Cardiac fibroblast (primary cell): ENCODE data around the gene MGAT5B.

Experiments used
- DNase-seq, 2 donors: peaks; one replicate each; pipeline versions ENCODE4 v3.0.0 to v3.0.0-alpha.2; 2010; ENCODE audit warnings: low read depth in 2 of 2
- H3K4me3 ChIP-seq, 2 donors: replicated peaks in 1 of 2; 1 replicate in 1 of 2; 2 replicates in 1 of 2; pipeline ENCODE4 v1.5.1; 2011; ENCODE audit warnings: low read depth in 2 of 2, low read length in 2 of 2, mild to moderate bottlenecking in 2 of 2, moderate library complexity in 1 of 2
- TF ChIP-seq, protein P1 (sequence below): IDR thresholded peaks from one replicate; pipeline ENCODE4 v1.5.1; 2011; ENCODE audit warnings: low read depth, mild to moderate bottlenecking, low read length, inconsistent platforms

The MGAT5B gene

GRCh38 chr17:76881408-76881807 is 13.2 kb downstream of the MGAT5B start:
- TF ChIP-seq, protein P1, sequence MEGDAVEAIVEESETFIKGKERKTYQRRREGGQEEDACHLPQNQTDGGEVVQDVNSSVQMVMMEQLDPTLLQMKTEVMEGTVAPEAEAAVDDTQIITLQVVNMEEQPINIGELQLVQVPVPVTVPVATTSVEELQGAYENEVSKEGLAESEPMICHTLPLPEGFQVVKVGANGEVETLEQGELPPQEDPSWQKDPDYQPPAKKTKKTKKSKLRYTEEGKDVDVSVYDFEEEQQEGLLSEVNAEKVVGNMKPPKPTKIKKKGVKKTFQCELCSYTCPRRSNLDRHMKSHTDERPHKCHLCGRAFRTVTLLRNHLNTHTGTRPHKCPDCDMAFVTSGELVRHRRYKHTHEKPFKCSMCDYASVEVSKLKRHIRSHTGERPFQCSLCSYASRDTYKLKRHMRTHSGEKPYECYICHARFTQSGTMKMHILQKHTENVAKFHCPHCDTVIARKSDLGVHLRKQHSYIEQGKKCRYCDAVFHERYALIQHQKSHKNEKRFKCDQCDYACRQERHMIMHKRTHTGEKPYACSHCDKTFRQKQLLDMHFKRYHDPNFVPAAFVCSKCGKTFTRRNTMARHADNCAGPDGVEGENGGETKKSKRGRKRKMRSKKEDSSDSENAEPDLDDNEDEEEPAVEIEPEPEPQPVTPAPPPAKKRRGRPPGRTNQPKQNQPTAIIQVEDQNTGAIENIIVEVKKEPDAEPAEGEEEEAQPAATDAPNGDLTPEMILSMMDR, result no peak
- no peak for DNase-seq
- no peak overlapping the region for H3K4me3 ChIP-seq

DNA sequence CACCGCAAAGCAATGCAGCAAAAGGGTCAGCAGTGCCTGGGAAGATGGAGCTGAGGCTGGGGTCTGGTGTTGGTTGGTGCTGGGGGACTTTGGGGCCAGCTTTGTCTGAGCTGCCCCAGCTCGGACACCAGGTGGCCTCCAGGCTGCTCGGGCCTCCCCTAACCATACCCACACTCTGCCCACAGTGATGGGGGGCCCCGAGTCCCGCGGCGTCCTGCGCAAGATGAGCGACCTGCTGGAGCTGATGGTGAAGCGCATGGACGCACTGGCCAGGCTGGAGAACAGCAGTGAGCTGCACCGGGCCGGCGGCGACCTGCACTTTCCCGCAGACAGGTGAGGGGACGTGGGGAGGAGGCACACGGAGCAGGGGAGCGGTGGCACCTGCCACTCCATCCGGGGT is 13.8 kb downstream of the MGAT5B start:
- no peak overlapping the region for H3K4me3 ChIP-seq
- no peak for DNase-seq
- TF ChIP-seq, protein P1, result no peak

DNA sequence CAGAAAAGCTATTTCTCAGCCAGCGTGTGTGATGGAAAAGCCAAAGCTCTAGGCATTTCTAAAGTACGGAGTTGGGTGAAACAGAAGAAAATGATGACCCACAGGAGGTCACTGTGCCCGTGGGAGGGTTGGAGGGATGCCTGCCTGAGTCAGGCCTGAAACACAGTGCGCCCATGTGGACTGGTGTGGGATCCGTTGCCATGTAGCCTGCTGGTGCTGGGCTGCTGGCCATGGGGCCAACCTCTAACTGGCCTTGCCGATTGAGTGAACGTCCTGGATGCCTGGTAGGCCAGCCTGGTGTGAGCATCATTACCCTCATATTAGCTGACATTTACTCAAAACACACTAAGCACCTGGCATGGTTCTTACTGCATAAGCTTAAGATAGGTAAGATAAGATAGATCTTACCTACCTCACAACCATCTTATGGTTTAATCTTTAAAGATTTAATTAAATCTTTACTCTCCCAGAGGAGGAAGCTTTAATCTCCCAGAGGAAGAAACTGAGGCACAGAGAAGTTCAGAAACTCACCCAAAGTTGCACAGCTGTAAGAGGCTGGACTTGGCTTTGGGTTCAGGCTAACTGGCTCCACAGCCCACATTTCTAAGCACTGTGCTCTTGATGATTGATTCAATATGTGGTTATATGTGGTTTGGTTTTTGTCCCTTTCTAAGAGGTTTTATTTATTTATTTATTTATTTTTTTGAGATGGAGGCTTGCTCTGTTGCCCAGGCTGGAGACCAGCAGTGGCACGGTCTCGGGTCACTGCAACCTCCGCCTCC is 15.7 kb downstream of the MGAT5B start:
- no peak for DNase-seq
- no peak overlapping the region for H3K4me3 ChIP-seq
- TF ChIP-seq, protein P1, result no peak

- TF ChIP-seq, protein P1, result no peak
- H3K4me3 ChIP-seq, result no peak overlapping the region
- DNase-seq, result no peak
Observed at GRCh38 chr17:76884995-76885893, 17.0 kb downstream of the MGAT5B start.

DNA sequence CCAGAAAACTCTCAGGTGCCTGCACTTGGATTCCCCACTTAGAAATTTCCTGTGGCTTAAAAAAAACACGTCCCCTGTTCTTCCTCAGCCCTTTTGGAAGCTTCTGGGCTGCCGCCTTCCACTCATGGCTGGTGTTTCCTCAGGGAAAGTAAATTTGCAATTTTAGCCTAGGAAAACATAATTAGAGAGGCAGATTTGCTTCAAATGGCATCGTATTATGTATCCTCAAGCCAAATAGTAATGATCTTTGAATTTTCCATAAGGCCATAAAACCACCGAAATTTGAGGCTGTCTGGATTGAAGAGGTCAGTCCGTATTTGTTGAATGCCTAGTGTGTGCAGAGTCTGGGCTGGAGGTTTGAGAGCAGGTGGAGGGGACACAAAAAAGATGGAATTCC is 17.7 kb downstream of the MGAT5B start:
- TF ChIP-seq, protein P1, result no peak
- H3K4me3 ChIP-seq, result no peak overlapping the region
- no peak for DNase-seq

- TF ChIP-seq, protein P1, result no peak
- H3K4me3 ChIP-seq, result no peak overlapping the region
- DNase-seq, result no peak
Observed at GRCh38 chr17:76886395-76886794, 18.2 kb downstream of the MGAT5B start.
